Umbilical cord (tissue), 2 donors: ENCODE results near the gene HOXA9. TPM values are rescaled to one million over a fixed set of nuclear protein-coding genes. Genes with fewer than 3 reads are reported as not detected.
A peak's percentile ranks its signal among the peaks of the same experiment; 100 is the strongest.

Experiments
- DNase-seq: peaks from one replicate; pipeline ENCODE4 v3.0.0-alpha.2; 2015; ENCODE audit warnings: low spot score
- total RNA-seq: library from RNA; depleted of rRNA; stranded (reverse); fragments of >200 nt; gene quantifications from one replicate; pipeline ENCODE4 v1.2.3, GENCODE V29; 2014; ENCODE audit warnings: low replicate concordance; ENCODE audit not compliant: insufficient read depth

HOXA9 gene
- total RNA-seq, 1 donor from 2014 or later, result 18.8 TPM

- DNase-seq, result peak; percentile 54
Measured at GRCh38 chr7:27200761-27201579, 35.6 kb upstream of the HOXA9 start.

DNA sequence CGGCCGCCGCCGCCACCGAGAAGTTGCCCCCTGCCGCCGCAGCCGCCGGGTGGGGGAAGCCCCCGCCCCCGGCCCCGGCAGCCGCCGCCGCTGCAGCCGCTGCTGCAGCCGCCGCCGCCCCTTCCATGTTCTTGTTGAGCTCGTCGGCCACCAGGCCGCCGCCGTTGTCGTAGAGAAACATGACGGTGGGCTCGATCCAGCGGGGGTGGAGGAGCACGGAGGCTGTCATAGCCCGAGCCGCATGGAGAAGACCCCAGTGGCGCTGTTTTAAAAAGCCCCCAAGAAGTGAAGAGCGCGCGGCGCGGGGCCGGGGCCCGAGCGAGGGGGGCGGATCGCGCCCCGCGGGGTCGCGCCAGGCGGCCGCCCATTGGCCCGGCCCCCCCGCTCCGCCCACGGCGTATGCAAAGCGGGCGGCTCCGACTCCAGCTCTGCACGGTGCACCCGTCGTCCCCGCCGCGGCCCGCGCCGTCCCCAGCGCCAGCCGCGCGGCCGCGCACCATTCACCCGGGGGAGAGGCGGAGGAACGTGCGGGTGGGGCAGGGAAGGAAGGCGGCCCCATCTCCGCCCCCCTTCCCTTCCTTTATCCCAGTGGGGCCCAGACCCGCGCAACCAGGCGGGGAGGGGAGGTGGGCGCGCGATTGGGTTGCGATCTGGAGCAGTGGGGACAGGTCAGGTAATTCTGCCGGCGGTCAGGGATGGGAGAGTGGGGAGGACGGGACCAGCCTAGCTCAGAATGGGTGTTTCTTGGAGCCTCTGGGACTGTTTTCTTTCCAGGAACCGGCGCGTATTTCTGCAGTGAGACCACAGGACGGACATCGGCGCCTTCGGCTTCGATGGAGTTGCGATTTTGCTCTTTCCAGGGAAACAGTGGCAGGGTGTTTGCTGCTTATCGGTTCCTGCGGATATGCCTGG, 34.8 kb upstream of the HOXA9 start, which contains the start of gene HOXA13:
Gene HOXA13, minus strand, starts transcription at position 243 of the 912 bp plus-strand sequence. Its CDS starts 14 bp downstream, at position 229.
- DNase-seq, result peak; percentile 92

- DNase-seq, result no peak
Measured at GRCh38 chr7:27198871-27199801, 33.8 kb upstream of the HOXA9 start.

DNA sequence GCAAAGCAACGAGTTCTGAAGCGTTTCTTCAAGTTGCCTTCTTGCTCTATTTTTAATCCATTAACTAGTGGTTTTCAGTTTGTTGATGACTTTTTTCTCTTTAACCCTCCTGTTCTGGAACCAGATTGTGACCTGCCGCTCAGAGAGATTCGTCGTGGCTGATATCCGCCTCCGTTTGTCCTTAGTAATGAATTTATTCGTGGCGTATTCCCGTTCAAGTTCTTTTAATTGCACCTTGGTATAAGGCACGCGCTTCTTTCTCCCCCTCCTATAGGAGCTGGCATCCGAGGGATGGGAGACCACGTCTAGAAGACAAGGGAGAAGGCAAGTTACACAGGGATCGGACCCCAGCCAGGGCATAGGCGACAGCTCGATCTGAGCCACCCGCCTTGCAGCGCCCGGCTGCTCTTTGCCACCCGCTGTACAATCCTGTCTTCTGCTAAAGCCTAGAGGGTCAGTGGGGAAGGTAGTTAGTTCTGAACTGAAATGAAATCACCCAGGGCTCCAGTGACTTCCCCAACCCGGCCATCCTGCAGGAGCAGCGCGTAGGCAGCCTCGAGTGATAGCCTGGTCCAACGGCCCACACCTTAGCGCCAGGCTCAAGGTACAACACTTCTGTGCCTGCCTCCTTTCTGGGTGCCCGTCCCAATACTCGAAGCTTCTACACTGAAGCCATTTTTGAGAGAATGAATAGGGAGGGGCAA, 33.0 kb upstream of the HOXA9 start:
- DNase-seq, result no peak

DNA sequence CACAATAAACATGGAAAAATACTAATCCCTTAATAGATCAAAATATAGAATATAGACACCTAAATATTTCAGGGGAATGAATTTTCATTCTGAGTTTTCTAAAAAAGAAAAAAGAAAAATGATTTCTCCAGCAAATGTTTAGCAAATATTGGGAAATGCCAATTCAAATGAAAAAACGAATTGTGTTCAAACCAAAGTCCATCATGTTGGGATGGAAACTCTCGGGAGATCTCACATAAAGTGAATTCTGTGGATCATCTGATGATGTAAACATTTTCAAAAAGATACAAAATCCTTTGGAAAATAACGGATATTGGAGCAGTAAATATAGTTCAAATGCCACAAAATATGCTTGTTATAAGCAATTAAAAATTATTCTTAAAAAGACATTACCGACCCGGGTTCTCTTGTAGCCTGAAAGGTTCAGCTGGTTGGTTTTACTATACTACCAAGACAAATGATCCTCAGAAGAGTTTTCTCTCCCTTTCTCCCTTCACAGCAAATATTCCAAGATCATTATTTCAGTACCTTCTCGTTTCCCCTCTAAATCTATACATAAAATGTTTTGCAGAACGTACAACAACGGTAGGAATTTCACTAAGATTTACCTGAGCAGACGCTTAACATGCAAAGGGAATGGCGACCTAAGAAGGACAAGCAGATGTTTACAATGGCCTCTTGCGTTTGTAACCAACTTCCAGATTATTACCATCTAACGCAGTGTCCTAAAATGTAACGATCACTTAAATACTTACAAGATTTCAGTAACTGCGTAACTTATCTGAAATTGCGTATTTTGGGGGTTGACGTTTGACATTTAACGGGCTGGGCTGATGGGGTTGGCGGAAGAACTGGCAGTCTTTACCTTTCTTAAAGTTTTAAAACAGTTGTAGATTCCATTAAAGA, 32.1 kb upstream of the HOXA9 start:
- peak; percentile 42 for DNase-seq

DNA sequence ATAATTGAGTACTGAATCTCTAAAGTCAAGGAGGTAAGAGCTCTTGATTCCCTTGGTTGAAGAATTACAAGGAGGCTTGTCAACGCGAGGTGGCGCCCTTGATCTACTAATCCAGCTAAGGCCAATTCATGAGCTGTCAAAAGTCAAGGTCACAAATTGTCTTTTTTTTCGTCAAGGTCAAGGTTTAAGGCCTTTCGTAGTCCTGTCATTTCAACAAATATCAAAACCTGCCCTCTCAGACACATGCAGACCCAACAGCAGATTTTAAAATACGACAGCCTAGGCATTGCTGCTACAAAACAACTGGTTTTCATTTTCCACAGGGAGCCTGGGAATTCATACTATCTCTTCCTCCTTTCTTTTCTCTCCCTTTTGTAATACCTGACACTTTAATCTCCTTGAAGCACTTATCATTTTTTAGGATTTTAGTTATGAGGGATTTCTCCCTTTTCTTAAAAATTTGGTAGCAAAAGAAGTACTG, 31.0 kb upstream of the HOXA9 start:
- peak; percentile 92 for DNase-seq

DNA sequence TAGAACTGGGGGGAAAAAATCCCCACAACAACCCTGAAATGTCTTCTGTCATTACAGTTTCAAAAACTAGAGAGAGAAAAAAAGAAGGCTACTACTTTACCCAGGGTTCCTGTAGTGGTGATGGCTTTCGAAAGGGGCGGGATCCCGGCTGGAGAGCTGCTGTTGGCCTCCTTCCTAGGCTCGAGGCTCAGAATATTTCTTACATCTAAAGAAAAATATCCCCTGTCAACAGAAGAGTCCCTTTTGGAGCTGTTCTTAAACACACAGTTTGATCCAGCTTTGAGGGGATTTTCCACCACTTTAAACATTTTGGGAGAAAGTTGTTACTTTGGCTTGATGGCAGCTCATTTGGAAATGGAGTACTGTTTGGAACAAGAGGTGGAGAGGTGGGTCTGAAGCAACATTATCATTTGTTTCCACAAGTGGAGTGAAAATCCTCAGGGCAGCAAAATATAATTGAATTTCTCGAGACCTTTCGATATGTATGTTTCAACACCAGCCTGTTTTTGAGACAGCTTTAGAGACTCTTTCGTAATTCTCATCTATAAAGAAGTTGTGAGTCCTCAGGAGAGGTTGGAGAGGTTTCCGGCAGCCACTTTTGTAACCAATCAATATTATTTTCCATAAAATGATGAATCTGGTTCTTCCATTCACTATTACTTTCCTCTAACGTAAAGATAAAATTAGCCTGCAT, 29.5 kb upstream of the HOXA9 start:
- peak; percentile 71 for DNase-seq

DNA sequence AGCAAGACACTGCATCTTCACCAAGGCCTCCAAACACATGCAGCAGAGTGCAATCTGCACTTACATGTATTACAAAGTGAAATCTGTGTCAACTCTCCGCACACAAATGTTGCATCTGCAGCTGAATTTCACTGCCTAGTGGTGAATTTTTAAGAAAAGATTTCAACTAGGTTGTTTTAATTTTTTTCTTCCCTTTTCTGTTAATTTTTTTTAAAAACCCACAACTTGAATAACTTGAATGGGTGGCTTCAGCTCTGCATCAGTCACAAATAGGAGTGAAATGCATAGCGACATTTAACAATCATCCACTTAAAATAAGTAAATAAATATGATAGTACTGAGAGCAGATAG, 28.6 kb upstream of the HOXA9 start:
- DNase-seq, result no peak

DNA sequence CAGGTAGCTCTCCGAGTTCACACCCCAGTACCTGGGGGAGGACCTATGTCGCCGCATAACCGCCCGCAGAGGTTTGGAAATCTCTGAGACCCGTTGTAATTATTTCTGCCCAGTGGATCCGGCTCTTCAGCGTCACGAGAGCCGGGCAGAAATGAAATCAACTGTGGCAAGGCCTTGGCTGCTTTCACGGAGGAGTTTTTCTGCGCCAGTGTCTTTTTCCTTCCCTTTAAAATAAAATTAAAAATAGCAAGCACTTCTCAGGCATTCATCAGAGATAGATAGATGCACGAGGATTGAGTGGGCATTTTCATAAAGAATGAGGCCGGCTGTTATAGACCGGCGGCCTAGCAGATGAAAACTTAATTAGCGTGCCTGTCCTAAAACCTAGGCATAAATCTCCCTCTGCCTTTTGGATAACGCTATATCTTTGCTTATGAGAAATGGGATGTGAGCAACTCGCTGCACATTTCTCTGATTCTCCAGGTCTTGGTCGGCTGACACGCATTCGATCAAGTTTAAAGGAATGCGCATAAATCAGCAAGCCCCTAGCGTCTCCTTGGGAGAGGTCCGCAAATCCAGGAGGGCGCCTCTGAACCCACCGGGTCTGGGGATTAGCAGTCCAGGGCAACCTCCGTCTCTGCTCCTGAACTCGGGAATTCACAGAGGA, 28.1 kb upstream of the HOXA9 start:
- peak; percentile 70 for DNase-seq

DNA sequence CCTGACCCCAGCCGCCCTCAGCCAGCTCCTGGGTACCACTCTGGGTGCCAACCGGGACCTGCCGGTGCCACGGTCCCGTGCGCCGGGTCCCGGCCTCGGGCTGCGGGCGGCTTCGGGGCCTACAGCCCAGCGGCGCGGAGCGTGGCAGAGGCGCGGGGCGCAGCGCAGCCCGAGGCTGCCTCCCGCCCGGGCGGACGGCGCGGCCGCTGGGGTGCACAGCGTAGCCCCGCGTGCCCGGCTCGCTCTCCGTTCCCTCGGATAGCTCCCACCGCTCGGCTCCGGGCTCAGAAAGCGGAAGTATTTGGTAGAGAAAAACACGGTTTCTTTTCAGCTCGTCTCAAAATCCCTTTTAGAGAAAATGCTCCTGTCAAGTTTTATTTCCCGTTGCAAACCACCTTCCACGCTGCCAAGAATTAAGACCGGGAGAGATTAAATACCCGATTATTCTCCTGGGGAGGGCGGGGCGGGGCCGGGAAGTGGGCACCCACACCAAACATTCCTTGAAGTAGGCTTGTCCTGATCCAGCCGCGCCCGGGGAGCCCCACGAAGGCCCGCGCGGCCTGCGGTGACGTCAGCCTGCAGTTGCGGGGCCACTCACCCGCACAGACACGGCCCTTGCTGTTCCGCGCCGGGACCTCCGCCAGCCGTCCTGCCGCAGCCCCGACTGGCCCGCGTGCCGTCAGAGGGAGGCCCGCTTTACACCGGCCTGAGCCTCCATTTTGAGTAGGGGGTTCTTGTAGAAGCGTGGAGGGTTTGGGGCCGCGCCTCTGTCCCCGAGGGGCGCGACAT, 27.4 kb upstream of the HOXA9 start:
- DNase-seq, result peak; percentile 62

DNA sequence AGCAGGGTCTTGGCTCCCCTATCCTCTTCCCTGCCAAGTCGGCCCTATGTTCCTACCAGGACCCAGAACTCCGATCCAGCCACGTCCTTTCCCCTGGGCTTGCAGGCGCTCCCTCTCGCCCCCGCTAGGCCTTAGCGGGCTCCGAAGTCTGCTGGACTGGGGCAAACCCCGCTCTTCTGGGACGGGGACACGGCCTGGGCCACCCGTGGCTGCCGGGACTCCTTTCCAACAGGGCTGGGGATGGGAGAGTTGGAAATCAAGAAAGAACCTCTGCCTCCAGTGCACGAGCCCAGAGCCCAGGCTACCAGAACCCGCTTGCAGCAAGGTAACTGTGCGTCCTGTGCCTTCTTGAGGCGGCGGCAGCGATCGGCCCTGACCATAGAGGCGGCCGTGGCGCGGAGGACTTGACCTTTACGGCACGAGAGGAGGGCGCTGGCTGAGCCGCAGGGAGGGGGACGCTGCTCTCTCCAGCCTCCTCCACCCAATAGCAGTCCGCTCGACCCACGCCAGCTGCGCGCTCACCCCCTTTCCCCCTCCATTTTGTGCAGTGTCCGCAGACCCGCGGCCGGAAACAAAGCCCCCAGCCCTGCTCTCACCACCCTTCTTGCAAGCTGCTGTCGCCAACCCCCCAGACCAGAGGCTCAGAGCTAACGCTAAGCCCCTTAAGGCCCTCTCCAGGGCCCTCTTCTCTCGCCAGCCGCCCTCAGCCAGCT, 26.7 kb upstream of the HOXA9 start:
- peak; percentile 69 for DNase-seq

DNA sequence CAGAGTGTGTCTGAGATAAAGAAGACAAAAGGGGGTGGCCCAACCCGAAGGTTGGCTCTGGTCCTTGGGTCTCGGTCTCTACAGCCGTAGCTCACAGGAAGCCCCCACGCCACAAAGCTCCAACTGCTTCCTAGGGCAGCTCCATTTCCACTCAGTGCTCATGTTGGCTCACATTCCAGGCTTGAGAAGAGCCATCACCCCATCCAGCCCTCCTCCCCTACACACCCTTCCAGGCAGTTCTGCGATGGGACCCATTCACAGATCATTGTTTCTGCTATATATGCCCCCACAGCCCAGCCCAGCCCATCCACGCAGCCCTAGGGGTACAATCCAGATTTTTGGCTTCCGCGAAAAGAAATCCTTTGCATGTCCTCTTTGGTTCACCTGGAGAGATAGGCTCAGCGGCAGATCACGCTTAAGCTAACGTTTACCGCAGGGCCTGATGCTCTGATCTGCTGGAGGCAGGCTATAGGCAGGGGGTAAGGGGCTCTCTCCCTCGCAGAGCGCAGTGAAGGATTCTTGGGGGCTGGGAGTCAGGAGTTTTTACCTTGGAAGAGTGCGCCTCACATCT, 25.9 kb upstream of the HOXA9 start:
- peak; percentile 45 for DNase-seq

- DNase-seq, result no peak
Measured at GRCh38 chr7:27189997-27190748, 24.8 kb upstream of the HOXA9 start.

- peak; percentile 44 for DNase-seq
Measured at GRCh38 chr7:27189295-27189996, 24.1 kb upstream of the HOXA9 start.
